Body of pancreas (tissue), 4 donors: Measurements from ENCODE around the gene NIFK.

Source experiments
- POLR2A ChIP-seq, 3 donors: fragments of 450-650 bp; IDR thresholded peaks; one replicate each; pipeline ENCODE4 v1.6.1; 2016; ENCODE audit warnings: antibody characterized with exemption in 3 of 3, mild to moderate bottlenecking in 2 of 3
- TF ChIP-seq, protein P1 (sequence below), 7 experiments: fragments of 450-650 bp in 4 of 7; fragments of 200-600 bp in 3 of 7; sonication (generic) in 3 of 7; IDR thresholded peaks; one replicate each; pipeline ENCODE4 v1.5.1; 2016 to 2019; ENCODE audit warnings: antibody characterized with exemption in 7 of 7

DNA sequence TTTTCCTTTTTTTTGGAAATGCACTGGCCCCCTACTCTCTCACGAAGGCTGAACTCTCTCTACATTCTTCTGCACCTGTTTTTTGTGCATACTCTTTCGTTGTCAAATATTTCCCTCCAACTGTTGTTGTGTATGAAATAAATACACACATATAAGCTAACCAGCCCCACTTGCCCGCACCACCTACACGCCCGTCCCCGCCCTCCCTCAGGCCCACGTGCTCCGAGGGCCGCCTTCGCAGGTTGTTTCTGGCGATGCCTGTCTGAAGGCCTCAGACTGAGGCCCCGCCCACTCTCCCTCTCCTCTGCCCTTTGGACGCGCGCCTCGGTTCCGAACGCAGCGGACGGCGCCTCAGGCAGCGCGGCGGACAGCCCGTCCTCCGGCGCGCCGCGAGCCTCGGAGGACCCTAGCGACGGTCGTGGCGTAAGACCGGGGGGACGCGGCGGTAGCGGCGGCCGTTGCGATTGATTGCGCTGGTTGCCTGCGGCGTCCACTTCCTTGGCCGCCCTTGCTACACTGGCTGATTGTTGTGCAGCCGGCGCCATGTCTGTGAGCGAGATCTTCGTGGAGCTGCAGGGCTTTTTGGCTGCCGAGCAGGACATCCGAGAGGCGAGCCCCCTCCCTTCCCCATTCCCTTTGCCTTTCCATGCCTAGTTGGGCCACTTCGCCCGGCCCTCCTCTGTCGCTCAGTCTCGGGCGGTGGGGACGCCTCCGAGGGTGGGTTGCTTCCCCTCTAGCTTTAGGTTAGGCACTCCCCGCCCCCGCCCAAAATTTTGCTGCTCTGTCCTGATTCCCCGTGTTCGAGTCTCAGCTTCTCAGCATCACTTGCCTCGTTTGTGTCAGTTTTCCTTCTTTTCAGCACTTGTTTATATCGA is 18.8 kb upstream of the NIFK start, which contains the start of gene TSN:
- TF ChIP-seq, protein P1, sequence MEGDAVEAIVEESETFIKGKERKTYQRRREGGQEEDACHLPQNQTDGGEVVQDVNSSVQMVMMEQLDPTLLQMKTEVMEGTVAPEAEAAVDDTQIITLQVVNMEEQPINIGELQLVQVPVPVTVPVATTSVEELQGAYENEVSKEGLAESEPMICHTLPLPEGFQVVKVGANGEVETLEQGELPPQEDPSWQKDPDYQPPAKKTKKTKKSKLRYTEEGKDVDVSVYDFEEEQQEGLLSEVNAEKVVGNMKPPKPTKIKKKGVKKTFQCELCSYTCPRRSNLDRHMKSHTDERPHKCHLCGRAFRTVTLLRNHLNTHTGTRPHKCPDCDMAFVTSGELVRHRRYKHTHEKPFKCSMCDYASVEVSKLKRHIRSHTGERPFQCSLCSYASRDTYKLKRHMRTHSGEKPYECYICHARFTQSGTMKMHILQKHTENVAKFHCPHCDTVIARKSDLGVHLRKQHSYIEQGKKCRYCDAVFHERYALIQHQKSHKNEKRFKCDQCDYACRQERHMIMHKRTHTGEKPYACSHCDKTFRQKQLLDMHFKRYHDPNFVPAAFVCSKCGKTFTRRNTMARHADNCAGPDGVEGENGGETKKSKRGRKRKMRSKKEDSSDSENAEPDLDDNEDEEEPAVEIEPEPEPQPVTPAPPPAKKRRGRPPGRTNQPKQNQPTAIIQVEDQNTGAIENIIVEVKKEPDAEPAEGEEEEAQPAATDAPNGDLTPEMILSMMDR (IDR thresholded peaks at IDR 0.05), result peak in 2 of 7 experiments; percentile 8 to 29
- peak; percentile 19 to 77 (median 76) for TF ChIP-seq POLR2A (IDR thresholded peaks at IDR 0.05)
